ENCODE data around the gene RNU1-1. TPM values are rescaled to one million over a fixed set of nuclear protein-coding genes. Genes with fewer than 3 reads are reported as not detected.
A peak's percentile ranks its signal among the peaks of the same experiment; 100 is the strongest.
"Not testable (repeated sequence)": the region's sequence is repeated elsewhere in the genome, so short reads cannot be mapped to it uniquely, and the experiment has no call there.

Gene RNU1-1
- polyA plus RNA-seq (2012; rRNA removed) = not detected in 2 replicates
- not detected in 2 replicates for polyA plus RNA-seq (2012; cell fraction: cytosol; rRNA removed)
- not detected in 2 replicates for polyA plus RNA-seq (2012; cell fraction: nucleus; rRNA removed)

DNA sequence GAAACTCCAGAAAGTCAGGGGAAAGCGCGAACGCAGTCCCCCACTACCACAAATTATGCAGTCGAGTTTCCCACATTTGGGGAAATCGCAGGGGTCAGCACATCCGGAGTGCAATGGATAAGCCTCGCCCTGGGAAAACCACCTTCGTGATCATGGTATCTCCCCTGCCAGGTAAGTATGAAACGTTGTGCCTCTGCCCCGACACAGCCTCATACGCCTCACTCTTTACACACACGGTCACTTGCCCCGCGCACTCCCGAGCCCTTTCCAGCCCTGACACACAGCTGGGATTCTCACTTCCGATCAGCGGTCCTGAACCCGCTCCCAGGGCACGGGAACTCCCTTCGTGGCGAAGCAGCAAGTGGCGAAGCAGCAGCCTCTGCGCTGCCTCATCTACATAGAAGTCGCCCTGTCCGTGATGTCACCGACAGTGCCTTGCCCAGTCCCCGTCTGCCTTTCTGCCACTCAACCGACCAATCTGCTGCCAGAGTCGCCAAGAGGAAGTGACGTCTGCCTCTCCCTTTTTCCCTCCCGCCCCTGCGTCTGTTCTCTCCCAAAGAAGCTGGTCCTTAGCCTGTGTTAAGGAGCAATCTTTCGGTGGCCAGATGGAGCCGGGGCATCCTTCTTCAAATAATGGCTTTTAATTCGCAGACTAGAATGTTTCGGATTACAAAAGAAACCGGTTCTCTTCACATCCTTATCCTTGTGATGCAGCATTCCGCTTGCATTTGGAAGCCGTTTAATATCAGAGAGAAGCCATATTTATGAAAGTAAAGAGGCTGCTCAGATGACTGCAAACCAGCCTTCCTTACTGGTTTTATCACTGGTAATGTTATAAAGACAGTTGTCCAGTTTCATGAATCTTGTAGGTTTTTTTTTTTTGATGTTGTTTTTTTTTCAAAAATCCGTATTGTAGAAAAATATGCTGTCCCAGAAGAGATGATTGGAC, at the start of gene RNU1-1:
TSS of gene RNU1-1 (minus strand) at position 179 of the 949 bp plus-strand sequence.
- Histone ChIP-seq H3K4me2 (peak within 1 kb of the TSS; percentile 67), H3K4me3 (ENCODE audit: low read depth in 2 of 2, low read length in 1 of 2) (peak within 1 kb of the TSS; percentile 41 to 56), H3K27ac (ENCODE audit: low read depth in 2 of 2, low read length in 1 of 2) (peak within 1 kb of the TSS; percentile 71 to 90), H3K9ac (peak within 1 kb of the TSS; percentile 70), H2AFZ (ENCODE audit: low read depth) (0 out of 2 replicates have a peak within 1 kb of the TSS, but pooled peaks have one; percentile 59)
- H3K36me3 ChIP-seq (replicated peaks in 1 of 2; ENCODE audit: control insufficient read depth in 1 of 2, insufficient read depth in 2 of 2, low read length in 1 of 2); H3F3A ChIP-seq (replicated peaks; ENCODE audit: insufficient read depth); DNase-seq; H4K20me1 ChIP-seq (ENCODE audit: insufficient read depth); H3K9me3 ChIP-seq; H3K79me2 ChIP-seq (ENCODE audit: insufficient read depth); H3K4me1 ChIP-seq (ENCODE audit: control insufficient read depth in 1 of 2, insufficient read depth in 2 of 2, low read depth in 1 of 2, low read length in 1 of 2); CTCF ChIA-PET; H3K27me3 ChIP-seq (ENCODE audit: insufficient read depth); H3K9me2 ChIP-seq: not testable (repeated sequence)
- WGBS (ENCODE audit: low lambda C conversion rate) = 1% methylated on average over 35 of the region's 40 CpGs
- 0 out of 2 replicates have a peak, but pooled peaks have one; percentile 51 for TF ChIP-seq MAX (IDR thresholded peaks at IDR 0.05; ENCODE audit: low read depth)
- TF ChIP-seq CHD2 (IDR thresholded peaks at IDR 0.05; ENCODE audit: low read length, partially characterized antibody) = peak; percentile 0
- peak; percentile 73; the same call in 1 of the 2 replicates for TF ChIP-seq SIN3A (IDR thresholded peaks at IDR 0.05; ENCODE audit: borderline replicate concordance, low read depth, low read length)
- TF ChIP-seq POLR2AphosphoS5 (IDR thresholded peaks at IDR 0.05; ENCODE audit: low read depth, low read length) = peak; percentile 30
- 0 out of 2 replicates have a peak, but pooled peaks have one; percentile 28 for TF ChIP-seq YY1 (IDR thresholded peaks at IDR 0.05; ENCODE audit: low read depth)
- peak; percentile 68 for TF ChIP-seq GABPA (IDR thresholded peaks at IDR 0.05; ENCODE audit: low read depth)
- POLR2A ChIA-PET = interaction anchor here (0.7 to 1.1 kb wide), 4 partner anchors 107 to 400 kb away, joined by 3 to 7 read pairs (median 4); no protein-coding TSS in a partner anchor

DNA sequence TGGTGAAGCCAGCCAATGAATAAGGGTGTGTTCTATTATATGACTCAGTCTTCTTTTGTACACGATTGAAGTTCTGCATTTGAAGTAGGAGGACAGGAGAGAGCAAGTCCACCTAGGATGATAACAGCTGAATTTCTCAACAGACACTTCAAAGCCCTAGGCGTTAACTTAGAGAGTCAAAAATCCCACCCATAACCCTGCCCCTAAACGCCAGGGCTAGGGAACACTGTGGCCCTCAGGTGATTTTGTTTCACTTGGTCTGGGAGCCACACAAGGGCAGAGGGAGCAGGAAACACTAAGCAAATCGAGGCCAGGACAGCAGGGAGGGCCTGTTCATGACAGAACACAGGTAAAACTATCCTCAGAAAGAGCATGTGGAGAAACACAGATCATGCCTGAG, 47.0 kb upstream of the RNU1-1 start:
- H3K4me3 ChIP-seq (ENCODE audit: low read depth in 2 of 2, low read length in 1 of 2); H3K27me3 ChIP-seq (ENCODE audit: insufficient read depth); H3K27ac ChIP-seq (ENCODE audit: low read depth in 2 of 2, low read length in 1 of 2); H3F3A ChIP-seq (replicated peaks; ENCODE audit: insufficient read depth); H3K79me2 ChIP-seq (ENCODE audit: insufficient read depth); H4K20me1 ChIP-seq (ENCODE audit: insufficient read depth); H3K9ac ChIP-seq; H2AFZ ChIP-seq (ENCODE audit: low read depth); H3K9me2 ChIP-seq; H3K9me3 ChIP-seq; H3K36me3 ChIP-seq (replicated peaks in 1 of 2; ENCODE audit: control insufficient read depth in 1 of 2, insufficient read depth in 2 of 2, low read length in 1 of 2); POLR2A ChIA-PET; H3K4me1 ChIP-seq (ENCODE audit: control insufficient read depth in 1 of 2, insufficient read depth in 2 of 2, low read depth in 1 of 2, low read length in 1 of 2); DNase-seq; H3K4me2 ChIP-seq: not testable (repeated sequence)
- CTCF ChIA-PET = interaction anchor here (0.6 kb wide), 1 partner anchor 355 kb away, joined by 3 read pairs; no protein-coding TSS in a partner anchor
- 53% methylated on average over 4 of the region's 4 CpGs for WGBS (ENCODE audit: low lambda C conversion rate)

- H3K9ac ChIP-seq; POLR2A ChIA-PET; H2AFZ ChIP-seq (ENCODE audit: low read depth); H3K9me3 ChIP-seq; H3K4me2 ChIP-seq; H3K27me3 ChIP-seq (ENCODE audit: insufficient read depth); H3K4me1 ChIP-seq (ENCODE audit: control insufficient read depth in 1 of 2, insufficient read depth in 2 of 2, low read depth in 1 of 2, low read length in 1 of 2); H3K79me2 ChIP-seq (ENCODE audit: insufficient read depth); H4K20me1 ChIP-seq (ENCODE audit: insufficient read depth); H3K9me2 ChIP-seq; H3K36me3 ChIP-seq (replicated peaks in 1 of 2; ENCODE audit: control insufficient read depth in 1 of 2, insufficient read depth in 2 of 2, low read length in 1 of 2); DNase-seq; CTCF ChIA-PET; H3F3A ChIP-seq (replicated peaks; ENCODE audit: insufficient read depth); H3K27ac ChIP-seq (ENCODE audit: low read depth in 2 of 2, low read length in 1 of 2); H3K4me3 ChIP-seq (ENCODE audit: low read depth in 2 of 2, low read length in 1 of 2): not testable (repeated sequence)
- WGBS (ENCODE audit: low lambda C conversion rate) = 64% methylated on average over 5 of the region's 6 CpGs
- TF ChIP-seq MXI1 (IDR thresholded peaks at IDR 0.05; ENCODE audit: low read depth, low read length) = peak; percentile 25; the same call in 1 of the 2 replicates
Measured at GRCh38 chr1:16560498-16560897, 46.4 kb upstream of the RNU1-1 start.

DNA sequence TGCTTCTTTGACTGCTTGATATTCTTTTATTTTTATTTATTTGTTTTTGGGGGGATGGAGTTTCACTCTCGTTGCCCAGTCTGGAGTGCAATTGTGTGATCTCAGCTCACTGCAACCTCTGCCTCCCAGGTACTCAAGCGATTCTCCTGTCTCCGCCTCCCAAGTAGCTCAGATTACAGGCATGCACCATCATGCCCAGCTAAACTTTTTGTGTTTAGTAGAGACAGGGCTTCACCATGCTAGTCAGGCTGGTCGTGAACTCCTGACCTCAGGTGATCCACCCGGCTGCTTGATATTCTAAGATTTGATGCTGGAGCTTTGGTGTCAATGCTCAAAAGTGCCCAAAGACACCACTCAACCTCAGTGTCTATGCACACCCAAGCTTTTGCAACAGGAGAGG, 45.6 kb upstream of the RNU1-1 start:
- H3K4me2 ChIP-seq; H3K79me2 ChIP-seq (ENCODE audit: insufficient read depth); H3K9me2 ChIP-seq; H3K27me3 ChIP-seq (ENCODE audit: insufficient read depth); H3K9ac ChIP-seq; H3F3A ChIP-seq (replicated peaks; ENCODE audit: insufficient read depth); DNase-seq; H3K27ac ChIP-seq (ENCODE audit: low read depth in 2 of 2, low read length in 1 of 2); H2AFZ ChIP-seq (ENCODE audit: low read depth); H3K4me3 ChIP-seq (ENCODE audit: low read depth in 2 of 2, low read length in 1 of 2); H3K36me3 ChIP-seq (replicated peaks in 1 of 2; ENCODE audit: control insufficient read depth in 1 of 2, insufficient read depth in 2 of 2, low read length in 1 of 2); POLR2A ChIA-PET; H4K20me1 ChIP-seq (ENCODE audit: insufficient read depth); H3K9me3 ChIP-seq; H3K4me1 ChIP-seq (ENCODE audit: control insufficient read depth in 1 of 2, insufficient read depth in 2 of 2, low read depth in 1 of 2, low read length in 1 of 2): not testable (repeated sequence)
- WGBS (ENCODE audit: low lambda C conversion rate) = no CpG with 5 or more reads among the region's 5 CpGs
- CTCF ChIA-PET = interaction anchor here (1.1 kb wide), 1 partner anchor 148 kb away, joined by 3 read pairs; no protein-coding TSS in a partner anchor

GRCh38 chr1:16557034-16557433, 42.9 kb upstream of the RNU1-1 start:
- H3K27me3 ChIP-seq (ENCODE audit: insufficient read depth); H3K27ac ChIP-seq (ENCODE audit: low read depth in 2 of 2, low read length in 1 of 2); H3K9me2 ChIP-seq; H3K9me3 ChIP-seq; CTCF ChIA-PET; H3K36me3 ChIP-seq (replicated peaks in 1 of 2; ENCODE audit: control insufficient read depth in 1 of 2, insufficient read depth in 2 of 2, low read length in 1 of 2); H2AFZ ChIP-seq (ENCODE audit: low read depth); H3K79me2 ChIP-seq (ENCODE audit: insufficient read depth); H3K4me3 ChIP-seq (ENCODE audit: low read depth in 2 of 2, low read length in 1 of 2); H3K9ac ChIP-seq; H4K20me1 ChIP-seq (ENCODE audit: insufficient read depth); H3K4me1 ChIP-seq (ENCODE audit: control insufficient read depth in 1 of 2, insufficient read depth in 2 of 2, low read depth in 1 of 2, low read length in 1 of 2); H3K4me2 ChIP-seq; POLR2A ChIA-PET; H3F3A ChIP-seq (replicated peaks; ENCODE audit: insufficient read depth); DNase-seq: not testable (repeated sequence)
- 92% methylated on average over 3 of the region's 3 CpGs for WGBS (ENCODE audit: low lambda C conversion rate)
